Right cardiac atrium (tissue), 5 donors: ENCODE measurements around the gene PREX1. TPM values are rescaled to one million over a fixed set of nuclear protein-coding genes. Genes with fewer than 3 reads are reported as not detected.
A peak's percentile ranks its signal among the peaks of the same experiment; 100 is the strongest.

Experiments used
- ATAC-seq, 2 donors: fragments of 200-7000 bp; cut with Tn5 transposase; one replicate each; pipeline versions ENCODE4 v1.8.0 to v1.9.1; 2020; ENCODE audit warnings: moderate library complexity in 2 of 2, mild to moderate bottlenecking in 1 of 2
- DNase-seq, 3 donors: peaks; one replicate each; pipeline ENCODE4 v3.0.0-alpha.2; 2020
- H3K27ac ChIP-seq: one replicate; pipeline ENCODE4 v1.5.1; 2013; ENCODE audit warnings: mild to moderate bottlenecking, low read length, control low read depth, moderate library complexity
- H3K27me3 ChIP-seq: one replicate; pipeline ENCODE4 v1.6.1; 2013; ENCODE audit not compliant: control insufficient read depth, insufficient read depth
- H3K4me1 ChIP-seq: one replicate; pipeline ENCODE4 v1.6.1; 2013; ENCODE audit warnings: low read length; ENCODE audit not compliant: control insufficient read depth, insufficient read depth
- H3K4me3 ChIP-seq: one replicate; pipeline ENCODE4 v1.5.1; 2013; ENCODE audit warnings: low read length, control low read depth
- H3K9me3 ChIP-seq: one replicate; pipeline ENCODE4 v1.6.1; 2013; ENCODE audit warnings: low read length; ENCODE audit not compliant: control insufficient read depth
- WGBS: extraction: QIAGEN DNeasy Blood & Tissue Kit; methylation state at CpG from one replicate; pipeline ENCODE4 v1.1.7; 2013; 5-methylcytosine and 5-hydroxymethylcytosine counted together
- intact Hi-C, 4 donors: fragments of 100-400 bp; cut with DNase I; formaldehyde crosslinking; loops; one replicate each; pipeline versions ENCODE4 v1.11.0 to v1.14.0; 2022 to 2023
- polyA plus RNA-seq: library from polyadenylated mRNA; stranded (reverse); fragments of 200-250 nt; gene quantifications from one replicate; pipeline ENCODE4 v1.2.3, GENCODE V29; 2013
- total RNA-seq, 4 donors: library from RNA; stranded (reverse); fragmentation: NEBNext Ultra II Directional; extraction: Animal tissue kit (Norgen Biotek cat#: 25700); gene quantifications; one replicate each; pipeline ENCODE4 v1.2.1, GENCODE V29; 2021
- donor health status: healthy with polysubstance abuse.
- donor health status: DM: no; HTN: yes; CAD: no.
- donor health status: DM: no; HTN: no; CAD: no.
- donor health status: DM: no; HTN: yes; CAD: no; lungs with severe emphysema.
- donor health status: DM: yes; HTN: yes; CAD: no.

Gene PREX1
- total and polyA plus RNA-seq, 5 donors = 9.0 to 16.2 (median 13.9) TPM

- no peaks in the 10 kb centered on the region for H3K9me3 ChIP-seq
- peak in 1 of 2 donors; percentile 17 for ATAC-seq
- intact Hi-C loops = no loop called here
These were observed 89.1 kb downstream of the PREX1 start for GRCh38 chr20:48738399-48739304.

GRCh38 chr20:48738094-48738398 lies 89.8 kb downstream of the PREX1 start:
- ATAC-seq (no peak), DNase-seq (no peak)
- Histone ChIP-seq H3K4me3 (no peak overlapping the region), H3K9me3 (no peaks in the 10 kb centered on the region), H3K27me3 (no peaks in the 10 kb centered on the region), H3K27ac (no peak overlapping the region), H3K4me1 (peaks cover 13% of the 10 kb centered on the region)
- WGBS = 30% methylated on average over 3 of the region's 3 CpGs
- intact Hi-C loops = no loop called here

More at GRCh38 chr20:48738399-48739304, 89.1 kb downstream of the PREX1 start:
- no peaks in the 10 kb centered on the region for H3K27me3 ChIP-seq
- H3K27ac ChIP-seq = no peak overlapping the region
- 33% methylated on average over 11 of the region's 11 CpGs for WGBS
- no peak overlapping the region for H3K4me3 ChIP-seq
- H3K4me1 ChIP-seq = peaks cover 11% of the 10 kb centered on the region
- DNase-seq = no peak

- Histone ChIP-seq H3K4me3 (no peak overlapping the region), H3K27ac (no peak overlapping the region), H3K27me3 (no peaks in the 10 kb centered on the region), H3K9me3 (no peaks in the 10 kb centered on the region), H3K4me1 (peaks cover 13% of the 10 kb centered on the region)
- intact Hi-C loops = no loop called here
- DNase-seq (no peak), ATAC-seq (no peak)
- 89% methylated on average over 8 of the region's 8 CpGs for WGBS
These were observed 90.2 kb downstream of the PREX1 start for GRCh38 chr20:48737434-48738093.

- Histone ChIP-seq H3K4me3 (no peak overlapping the region), H3K4me1 (peaks cover 15% of the 10 kb centered on the region), H3K27ac (no peak overlapping the region), H3K27me3 (no peaks in the 10 kb centered on the region), H3K9me3 (no peaks in the 10 kb centered on the region)
- DNase-seq = no peak
- ATAC-seq = no peak
- 66% methylated on average over 2 of the region's 2 CpGs for WGBS
- intact Hi-C loops = no loop called here
These were observed 91.2 kb downstream of the PREX1 start for GRCh38 chr20:48736636-48737035.

- no peak for DNase-seq
- no peak overlapping the region for H3K4me3 ChIP-seq
- intact Hi-C loops = no loop called here
- no peaks in the 10 kb centered on the region for H3K9me3 ChIP-seq
- no peak for ATAC-seq
- H3K27me3 ChIP-seq = no peaks in the 10 kb centered on the region
- H3K4me1 ChIP-seq = peaks cover 15% of the 10 kb centered on the region
- H3K27ac ChIP-seq = no peak overlapping the region
These were observed 91.6 kb downstream of the PREX1 start for GRCh38 chr20:48736231-48736630.

GRCh38 chr20:48735112-48735511 lies 92.7 kb downstream of the PREX1 start:
- no peaks in the 10 kb centered on the region for H3K27me3 ChIP-seq
- ATAC-seq = peak in 1 of 2 donors; percentile 11
- DNase-seq = no peak
- intact Hi-C loops = no loop called here
- no peak overlapping the region for H3K27ac ChIP-seq
- WGBS = 63% methylated on average over 5 of the region's 5 CpGs
- no peaks in the 10 kb centered on the region for H3K9me3 ChIP-seq
- peaks cover 15% of the 10 kb centered on the region for H3K4me1 ChIP-seq
- H3K4me3 ChIP-seq = no peak overlapping the region

GRCh38 chr20:48734104-48734749 lies 93.6 kb downstream of the PREX1 start:
- Histone ChIP-seq H3K9me3 (no peaks in the 10 kb centered on the region), H3K27ac (no peak overlapping the region), H3K27me3 (no peaks in the 10 kb centered on the region), H3K4me3 (no peak overlapping the region), H3K4me1 (peaks cover 15% of the 10 kb centered on the region)
- 88% methylated on average over 10 of the region's 10 CpGs for WGBS
- DNase-seq (no peak), ATAC-seq (no peak)
- intact Hi-C loops = no loop called here

GRCh38 chr20:48733296-48733790 lies 94.5 kb downstream of the PREX1 start:
- intact Hi-C loops = no loop called here
- no peak for ATAC-seq
- H3K4me3 ChIP-seq = no peak overlapping the region

GRCh38 chr20:48732081-48732829 lies 95.5 kb downstream of the PREX1 start:
- Histone ChIP-seq H3K4me3 (no peak overlapping the region), H3K4me1 (peaks cover 8% of the 10 kb centered on the region), H3K27ac (no peak overlapping the region), H3K9me3 (no peaks in the 10 kb centered on the region), H3K27me3 (no peaks in the 10 kb centered on the region)
- DNase-seq = no peak
- 61% methylated on average over 12 of the region's 12 CpGs for WGBS
- intact Hi-C loops = no loop called here
- ATAC-seq = no peak

More at GRCh38 chr20:48733296-48733790, 94.5 kb downstream of the PREX1 start:
- DNase-seq = no peak
- Histone ChIP-seq H3K27me3 (no peaks in the 10 kb centered on the region), H3K4me1 (peaks cover 13% of the 10 kb centered on the region), H3K27ac (no peak overlapping the region), H3K9me3 (no peaks in the 10 kb centered on the region)
- 86% methylated on average over 3 of the region's 3 CpGs for WGBS

GRCh38 chr20:48731536-48731935 lies 96.3 kb downstream of the PREX1 start:
- Histone ChIP-seq H3K27me3 (no peaks in the 10 kb centered on the region), H3K4me3 (no peak overlapping the region), H3K27ac (no peak overlapping the region), H3K4me1 (peaks cover 8% of the 10 kb centered on the region), H3K9me3 (no peaks in the 10 kb centered on the region)
- intact Hi-C loops = no loop called here
- ATAC-seq (no peak), DNase-seq (no peak)
- 93% methylated on average over 4 of the region's 4 CpGs for WGBS
